DLD1 (cell line): ENCODE data around the gene REEP3.

Experiments
- in situ Hi-C: cut with HindIII; loops from 2 replicates; pipeline ENCODE4 v1.10.0; 2017; ENCODE audit warnings: low sequenced_read_pairs

The REEP3 gene

DNA sequence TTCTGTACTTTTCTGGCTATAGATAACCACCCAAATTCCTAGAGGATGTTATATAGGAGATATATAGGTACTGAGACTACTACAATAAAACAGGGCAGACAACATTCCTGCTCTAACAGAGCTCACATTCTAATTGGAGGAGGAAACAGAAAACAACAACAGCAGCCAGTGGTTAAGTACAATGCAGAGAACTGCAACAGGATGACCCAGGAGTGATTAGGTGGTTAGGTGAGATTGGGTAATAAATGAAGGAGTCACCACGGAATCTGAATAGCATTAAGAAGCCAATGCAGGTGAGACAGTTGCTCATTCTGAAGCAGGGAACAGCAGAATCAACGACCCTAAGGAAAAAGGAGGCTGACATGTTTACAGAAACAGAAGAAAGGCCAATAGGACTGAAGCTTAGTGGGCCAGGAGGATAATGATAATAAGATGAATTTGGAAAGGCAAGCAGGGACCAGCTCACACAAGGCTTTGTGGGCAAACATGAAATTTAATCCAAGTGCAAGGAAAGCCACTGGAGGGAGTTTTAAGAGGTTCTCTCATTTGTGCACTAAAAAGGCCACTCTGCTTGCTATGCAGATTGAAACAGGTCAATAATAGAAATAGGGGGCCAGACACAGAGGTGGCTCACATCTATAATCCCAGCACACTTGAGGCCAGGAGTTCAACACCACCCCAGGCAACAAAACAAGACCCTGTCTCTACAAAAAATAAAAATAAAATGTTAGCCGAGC, 16.9 kb upstream of the REEP3 start:
- in situ Hi-C loops: no loop called here

DNA sequence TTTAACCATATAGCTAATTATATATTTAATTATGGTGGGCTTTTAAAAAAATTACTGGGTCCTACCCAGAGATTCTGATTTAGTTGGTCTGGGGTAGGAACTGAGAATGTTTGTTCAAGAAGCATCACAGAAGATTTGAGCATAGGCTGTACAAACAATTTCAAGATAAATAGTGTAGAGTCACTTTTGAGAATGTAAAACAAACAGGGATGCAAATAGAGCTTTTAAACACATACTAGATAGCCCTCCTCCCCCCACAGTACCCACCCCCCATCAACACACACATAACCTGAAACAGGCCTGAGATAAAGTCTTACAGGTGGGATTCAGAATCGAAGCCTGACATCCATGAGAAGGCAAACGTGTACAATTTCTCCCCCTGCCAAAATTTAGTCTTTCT, 15.6 kb upstream of the REEP3 start:
- in situ Hi-C loops: no loop called here

DNA sequence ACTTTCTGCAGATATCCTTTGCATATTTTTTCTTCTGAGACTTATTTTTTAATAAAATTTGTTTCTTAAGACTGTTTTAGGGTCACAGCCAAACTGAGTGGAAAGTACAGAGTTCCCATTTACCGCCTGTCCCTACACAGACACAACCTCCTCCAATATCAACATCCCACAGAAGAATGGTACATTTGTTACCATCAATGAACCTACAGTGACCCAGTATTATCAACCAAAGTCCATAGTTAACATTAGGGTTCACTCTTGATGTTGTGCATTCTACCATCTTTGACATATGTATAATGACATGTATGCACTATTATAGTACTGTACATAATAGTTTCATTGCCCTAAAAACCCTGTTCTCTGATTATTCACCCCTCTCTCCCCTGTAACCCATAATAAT, 14.6 kb upstream of the REEP3 start:
- in situ Hi-C loops: no loop called here

DNA sequence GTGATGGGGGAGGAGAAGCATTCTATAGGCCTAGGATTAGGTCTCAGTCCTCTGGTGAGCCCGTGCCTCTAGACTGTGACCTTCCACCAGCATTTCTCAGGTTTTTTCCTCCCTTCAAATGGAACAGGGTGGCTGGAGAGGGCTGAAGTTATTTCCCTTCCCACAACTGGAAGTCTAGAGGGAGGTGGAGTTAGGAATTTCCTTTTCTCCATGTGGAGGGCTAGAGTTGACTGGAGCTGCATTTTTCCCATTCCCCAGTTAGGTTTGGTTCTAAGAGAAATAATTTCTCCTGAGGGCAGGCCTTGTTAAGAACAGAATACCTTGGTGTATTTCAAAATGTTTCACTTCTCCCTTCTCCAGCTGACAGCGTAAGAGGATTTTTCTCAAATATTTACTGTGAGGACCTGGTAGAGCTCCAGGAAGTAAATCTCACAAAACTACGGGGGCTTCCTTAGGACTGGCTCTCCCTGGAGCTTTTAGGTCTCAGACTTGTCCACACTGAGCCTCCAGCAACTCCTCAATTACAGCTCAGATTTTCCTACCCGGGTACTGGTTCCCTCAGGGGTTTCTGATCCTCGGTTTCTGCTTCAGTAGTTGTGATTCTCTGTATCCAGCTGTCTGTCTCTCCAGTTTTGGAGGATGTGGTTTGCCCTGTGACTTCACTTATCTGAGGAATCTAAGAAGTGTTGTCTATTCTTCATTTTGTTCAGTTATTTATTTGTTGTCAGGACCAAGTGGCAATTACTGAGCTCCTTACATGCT, 6.0 kb upstream of the REEP3 start:
- in situ Hi-C loops: no loop called here

DNA sequence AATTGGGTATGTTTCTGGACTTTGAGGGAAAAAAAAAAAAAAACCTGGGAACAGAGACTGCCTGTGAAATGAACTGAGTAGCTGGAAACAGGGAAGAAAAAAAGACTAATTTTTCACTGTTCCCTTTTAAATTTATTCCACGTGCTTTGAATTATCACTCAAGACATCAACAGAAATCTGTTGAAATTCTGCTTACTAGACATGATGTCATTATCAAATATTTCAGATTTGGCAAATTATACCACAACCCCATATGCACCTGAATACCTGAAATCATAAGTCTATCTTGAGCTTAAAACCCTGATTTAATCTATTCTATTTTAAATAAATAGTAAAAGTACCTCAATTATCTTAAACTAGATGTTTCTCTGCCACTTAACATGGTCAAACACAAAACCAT, 5.0 kb upstream of the REEP3 start:
- in situ Hi-C loops: no loop called here

DNA sequence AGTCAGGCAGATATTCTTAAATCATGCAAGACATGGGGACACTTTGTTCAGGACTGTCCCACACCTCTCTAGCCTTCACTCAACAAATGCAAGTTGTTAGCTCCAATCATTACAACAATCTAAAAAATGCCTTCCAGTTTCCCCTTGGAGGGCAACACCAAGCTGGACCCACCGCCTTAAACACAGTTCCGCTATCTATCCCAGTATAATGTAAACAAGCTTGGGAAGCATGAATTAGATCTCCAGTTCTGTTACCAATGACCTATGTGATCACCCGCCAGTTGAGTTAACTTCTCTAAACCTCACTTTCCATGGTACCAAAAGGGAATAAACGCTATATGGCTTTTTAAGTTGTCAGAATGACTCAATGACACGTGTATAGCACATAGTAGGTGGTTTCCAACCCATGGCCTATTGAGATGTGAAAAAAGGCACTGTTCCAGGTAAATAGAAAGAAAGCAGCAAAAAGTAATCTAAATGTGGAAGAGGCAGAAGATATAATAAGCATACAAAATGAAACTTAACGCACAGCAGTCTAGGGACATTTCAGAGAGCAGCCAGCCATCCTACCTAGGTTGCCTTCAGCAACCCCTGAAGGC, 2.4 kb upstream of the REEP3 start:
- in situ Hi-C loops: no loop called here

DNA sequence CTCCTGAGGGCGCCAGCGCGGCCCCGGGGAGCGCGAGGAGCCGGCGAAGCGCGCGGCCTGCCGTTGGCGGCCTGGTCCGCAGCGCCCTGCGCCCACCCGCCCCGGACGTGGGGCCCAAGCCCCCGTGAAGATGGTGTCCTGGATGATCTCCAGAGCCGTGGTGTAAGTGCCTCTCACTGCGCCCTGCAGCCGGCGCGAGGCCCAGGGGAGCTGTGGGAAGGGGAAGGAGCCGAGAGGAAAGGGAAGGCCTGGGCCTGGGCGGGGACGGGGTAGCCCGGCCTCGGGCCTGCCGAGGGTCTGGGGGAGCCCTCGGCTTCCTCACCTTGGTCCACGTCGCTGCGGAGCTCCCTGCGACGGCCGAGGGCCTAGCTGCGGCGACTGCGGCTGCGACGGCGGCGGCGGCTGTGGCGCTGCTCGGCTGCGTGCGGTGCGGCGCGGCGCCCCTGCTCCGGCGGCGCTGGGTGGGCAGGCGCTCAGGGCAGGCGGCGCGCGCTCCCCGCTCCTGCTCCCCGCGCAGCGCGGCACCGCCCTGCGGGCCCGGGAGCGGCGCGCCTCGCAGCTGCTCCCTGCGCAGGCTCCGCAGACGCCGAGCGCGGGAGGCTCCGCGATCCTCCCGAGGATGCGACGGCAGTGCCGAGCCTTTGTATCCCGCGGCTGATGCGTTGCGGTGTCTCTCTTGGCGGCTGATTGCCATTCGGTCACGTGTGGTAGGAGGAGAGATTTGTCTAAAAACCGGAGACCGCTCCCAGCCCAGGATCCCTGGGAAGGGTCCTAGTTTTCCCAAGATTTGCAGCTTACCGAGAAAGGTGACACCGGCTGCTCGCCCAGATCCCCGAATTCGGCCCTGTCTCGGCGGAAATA, 445 bp downstream of the REEP3 start:
- in situ Hi-C loops: no loop called here

DNA sequence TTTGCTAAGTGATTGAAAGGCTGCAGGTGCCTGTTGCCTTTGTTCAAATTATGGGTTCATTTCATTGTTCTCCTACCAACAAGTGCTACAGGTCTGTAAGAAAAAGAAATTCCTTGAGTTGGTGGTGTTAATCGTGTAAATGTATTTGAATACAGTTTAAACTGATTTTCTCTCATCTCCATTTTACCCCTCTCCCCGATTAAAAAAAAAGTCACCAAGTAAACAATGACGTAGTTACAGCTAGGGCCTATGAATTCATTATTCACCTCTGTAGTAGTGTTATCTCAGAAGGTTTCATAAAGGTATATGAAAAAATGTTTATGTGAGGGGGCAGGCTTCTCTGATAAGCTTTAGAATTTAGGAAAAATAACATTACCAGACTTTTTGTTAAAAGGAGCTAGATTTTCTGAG, 1.1 kb downstream of the REEP3 start:
- in situ Hi-C loops: no loop called here

DNA sequence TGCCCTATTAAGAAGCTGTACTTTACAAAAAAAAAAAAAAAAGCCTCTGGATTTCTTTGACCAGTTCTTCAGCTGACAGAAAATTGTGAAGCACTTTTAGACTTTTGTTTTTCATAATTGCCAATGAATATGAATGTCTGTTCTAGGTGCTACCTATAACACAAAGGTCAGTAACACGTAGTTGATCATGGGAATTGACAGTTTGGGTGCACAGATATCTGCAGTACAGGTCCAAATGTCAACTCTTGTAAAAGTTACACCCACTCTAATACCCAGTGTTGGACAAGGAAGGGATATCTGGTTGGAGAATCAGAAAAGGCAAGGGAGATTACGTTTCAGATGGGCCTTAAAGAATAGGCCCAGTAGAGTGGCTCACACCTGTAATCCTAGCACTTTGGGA, 1.8 kb downstream of the REEP3 start:
- in situ Hi-C loops: no loop called here

DNA sequence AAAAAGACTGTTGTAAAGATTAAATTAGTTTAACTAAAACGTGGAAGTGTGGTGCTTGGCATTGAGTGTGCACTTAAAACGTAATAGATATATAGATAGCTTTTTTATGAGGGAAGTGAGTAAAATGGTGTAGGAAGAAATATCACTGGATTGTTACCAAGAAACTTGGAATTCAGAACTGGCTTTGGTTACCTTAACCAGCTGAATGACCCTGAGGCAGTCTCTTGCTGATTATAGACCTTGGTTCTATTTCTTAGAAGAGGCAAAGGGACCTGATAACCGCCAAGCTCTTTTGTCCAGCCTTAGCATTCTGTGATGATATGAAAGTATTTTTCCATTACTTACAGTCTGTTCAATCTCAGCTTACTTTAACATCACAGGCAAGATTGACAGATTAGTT, 3.8 kb downstream of the REEP3 start:
- in situ Hi-C loops: no loop called here

DNA sequence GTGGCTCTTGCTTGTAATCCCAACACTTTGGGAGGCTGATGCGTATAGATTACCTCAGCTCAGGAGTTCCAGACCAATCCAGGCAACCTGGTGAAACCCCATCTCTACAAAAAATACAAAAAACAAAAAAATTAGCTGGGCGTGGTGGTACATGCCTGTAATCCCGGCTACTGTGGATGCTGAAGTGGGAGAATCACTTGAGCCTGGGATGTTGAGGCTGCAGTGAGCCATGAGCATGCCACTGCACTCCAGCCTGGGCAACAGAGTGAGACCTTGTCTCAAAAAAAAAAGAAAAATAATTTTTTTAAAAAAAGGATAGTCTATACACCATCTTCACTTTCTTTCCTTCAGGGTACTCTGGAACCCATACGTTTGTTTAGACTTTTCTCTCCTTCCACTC, 6.2 kb downstream of the REEP3 start:
- in situ Hi-C loops: no loop called here

DNA sequence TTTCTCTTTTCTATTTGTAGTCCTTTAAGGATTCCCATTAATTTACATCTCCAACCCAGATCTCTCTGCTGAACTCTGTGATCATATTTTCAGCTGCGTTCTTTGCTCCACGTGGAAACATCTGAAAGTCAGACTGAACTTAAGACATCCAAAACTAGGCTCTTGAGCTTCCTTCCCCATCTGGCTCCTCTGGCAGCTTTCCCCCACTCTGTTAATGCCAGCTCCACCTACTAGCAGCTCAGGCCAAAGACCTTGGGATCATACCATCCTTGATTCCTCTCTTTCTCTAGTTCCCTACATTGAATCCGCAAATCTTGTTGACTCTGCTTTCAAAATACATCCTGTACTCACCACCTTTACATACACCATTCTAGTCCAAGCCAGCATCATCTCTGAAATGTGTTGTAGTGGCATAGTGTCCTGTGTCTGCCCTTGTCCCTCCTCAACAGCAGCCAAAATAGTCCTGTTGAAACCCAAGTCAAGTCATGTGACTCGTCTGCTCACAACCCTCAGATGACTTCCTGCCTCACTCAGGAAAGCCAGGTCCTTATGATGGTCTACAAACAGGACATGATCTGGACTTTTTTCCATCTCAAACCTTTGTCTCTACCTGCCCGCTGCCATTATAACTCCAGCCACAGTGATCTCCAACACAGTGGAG, 7.0 kb downstream of the REEP3 start:
- in situ Hi-C loops: no loop called here

DNA sequence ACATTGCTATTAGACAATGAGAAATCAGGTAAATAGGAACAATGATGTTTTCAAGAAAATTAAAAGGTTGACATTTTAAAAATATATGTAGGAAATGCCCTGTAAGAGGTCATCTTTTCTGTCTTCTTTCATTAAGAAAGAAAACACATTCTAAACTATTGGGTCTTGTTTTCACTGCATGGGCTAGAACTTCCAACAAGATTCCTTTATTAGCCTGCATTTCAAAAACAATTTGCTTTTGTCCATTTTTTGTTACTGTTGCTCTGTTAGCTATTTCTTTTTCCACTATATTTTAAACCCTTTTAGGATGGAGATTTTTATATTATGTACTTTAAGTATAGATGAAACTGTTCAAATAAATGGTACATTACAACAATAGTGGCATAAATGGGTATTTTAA, 9.2 kb downstream of the REEP3 start:
- in situ Hi-C loops: no loop called here

DNA sequence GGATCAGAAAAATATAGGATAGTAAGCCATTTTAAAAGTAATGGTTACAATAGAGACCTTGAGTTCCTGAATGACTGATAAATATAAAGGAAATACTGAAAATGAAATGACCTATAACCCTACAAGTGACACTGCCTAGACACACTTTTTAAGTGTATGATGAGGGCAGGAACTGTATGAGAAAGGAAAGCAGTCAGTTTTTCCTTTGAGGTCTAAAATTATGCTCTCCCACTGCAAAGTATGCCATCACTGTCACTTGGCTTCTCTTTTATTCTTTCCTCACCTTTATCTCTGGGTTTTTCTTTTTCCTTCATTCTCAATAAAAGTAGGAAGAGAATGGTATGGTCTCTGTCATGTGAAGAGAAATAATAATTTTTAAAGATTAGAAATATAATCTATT, 13.5 kb downstream of the REEP3 start:
- in situ Hi-C loops: no loop called here

DNA sequence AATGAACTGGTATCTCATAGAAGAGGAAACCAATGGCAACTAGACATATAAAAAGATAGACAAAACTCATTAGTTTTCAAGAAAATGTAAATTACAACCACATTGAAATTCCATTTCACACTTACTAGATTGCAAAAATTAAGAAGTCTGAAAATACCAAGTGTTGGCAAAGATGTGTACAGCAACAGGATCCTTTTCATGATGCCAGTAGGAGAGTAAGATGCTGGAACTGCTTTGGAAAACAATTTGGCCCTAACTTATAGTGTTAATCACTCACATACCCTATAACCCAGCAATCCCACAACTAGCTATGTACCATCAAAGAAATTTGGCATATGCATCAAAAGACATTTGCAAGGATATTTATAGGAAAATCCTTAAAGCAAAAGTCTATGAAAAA, 15.5 kb downstream of the REEP3 start:
- in situ Hi-C loops: no loop called here

DNA sequence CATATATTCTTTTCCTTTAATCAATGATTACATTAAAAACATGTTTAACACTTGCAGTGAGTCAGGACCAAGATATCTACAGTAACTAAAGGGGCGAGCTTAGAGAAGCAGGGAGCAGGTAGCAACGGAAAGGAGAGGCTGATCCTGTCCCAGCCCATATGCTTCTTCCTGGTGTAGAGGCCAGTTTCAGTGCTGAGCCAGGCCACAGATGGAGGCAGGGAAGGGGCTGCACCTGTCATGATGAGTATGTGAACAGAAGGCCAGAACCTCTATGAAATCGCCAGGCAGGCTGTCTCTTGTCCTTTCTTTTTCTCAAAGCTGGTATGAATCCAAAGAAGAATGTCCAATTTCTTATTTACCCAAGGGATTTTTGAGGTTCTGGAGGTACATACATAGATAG, 16.3 kb downstream of the REEP3 start:
- in situ Hi-C loops: no loop called here

DNA sequence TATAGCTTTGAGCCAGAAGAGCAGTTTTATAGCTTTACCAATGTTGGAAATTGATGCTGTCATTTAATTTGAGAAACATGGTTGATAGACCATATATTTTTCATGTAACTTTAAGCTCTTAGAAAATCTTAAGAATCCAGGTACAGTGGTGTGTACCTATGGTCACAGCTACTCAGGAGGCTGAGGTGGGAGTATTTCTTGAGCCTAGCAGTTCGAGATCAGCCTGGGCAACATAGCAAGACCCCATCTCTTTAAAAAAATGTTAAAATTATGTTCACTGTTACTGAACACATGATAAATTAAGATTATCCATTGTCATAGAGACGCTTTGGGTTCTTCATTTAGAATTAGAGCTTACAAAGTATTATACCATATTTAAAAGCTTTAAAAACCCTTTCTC, 18.2 kb downstream of the REEP3 start:
- in situ Hi-C loops: no loop called here

DNA sequence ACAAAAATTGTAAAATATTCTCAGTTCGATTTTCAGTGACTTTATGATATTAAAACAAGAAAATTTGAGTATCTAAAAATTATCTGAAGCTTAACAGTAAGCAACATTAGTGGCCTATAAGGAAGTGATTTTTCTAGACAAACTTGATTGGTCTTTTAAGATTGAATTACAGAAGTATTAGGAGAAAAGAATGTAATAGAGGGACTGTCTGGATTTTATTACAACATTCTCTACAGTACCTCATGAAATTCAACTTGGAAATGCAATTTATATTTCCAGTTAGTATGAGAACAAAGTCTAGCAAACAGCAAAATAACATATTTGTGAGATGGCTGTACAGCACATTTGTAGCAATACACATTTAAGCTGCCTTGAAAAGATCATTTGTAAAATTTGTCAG, 18.8 kb downstream of the REEP3 start:
- in situ Hi-C loops: no loop called here

DNA sequence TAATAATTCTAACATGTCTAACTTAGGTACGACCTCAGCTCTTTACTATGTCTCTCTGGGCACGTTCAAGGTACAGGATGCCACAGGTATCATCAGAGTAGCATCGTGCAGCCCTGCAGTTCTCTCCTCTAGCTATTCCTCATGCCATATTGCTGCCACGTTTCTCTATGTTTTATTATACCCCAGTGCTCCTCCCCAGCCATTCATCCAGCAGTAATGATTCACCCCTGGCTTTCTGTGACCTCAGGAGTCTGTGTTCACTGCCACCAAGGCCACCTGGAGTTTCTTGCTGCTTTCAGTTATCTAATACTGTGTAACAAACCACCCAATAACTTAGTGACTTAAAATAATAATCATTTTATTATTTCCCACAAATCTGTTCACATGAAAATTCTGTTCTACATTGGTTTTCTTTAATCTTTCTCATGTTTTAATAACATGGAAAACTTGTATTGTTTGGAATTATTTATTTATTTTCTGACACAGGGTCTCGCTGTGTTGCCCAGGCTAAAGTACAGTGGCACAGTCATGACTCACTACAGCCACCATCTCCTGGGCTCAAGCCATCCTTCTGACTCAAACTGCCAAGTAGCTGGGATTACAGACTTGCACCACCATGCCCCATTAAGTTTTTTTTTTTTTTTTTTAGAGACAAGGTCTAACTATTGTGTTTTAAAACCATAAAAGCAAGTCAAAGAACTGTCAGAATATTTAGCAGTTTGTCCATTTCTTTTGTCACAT, 21.8 kb downstream of the REEP3 start:
- in situ Hi-C loops: no loop called here

DNA sequence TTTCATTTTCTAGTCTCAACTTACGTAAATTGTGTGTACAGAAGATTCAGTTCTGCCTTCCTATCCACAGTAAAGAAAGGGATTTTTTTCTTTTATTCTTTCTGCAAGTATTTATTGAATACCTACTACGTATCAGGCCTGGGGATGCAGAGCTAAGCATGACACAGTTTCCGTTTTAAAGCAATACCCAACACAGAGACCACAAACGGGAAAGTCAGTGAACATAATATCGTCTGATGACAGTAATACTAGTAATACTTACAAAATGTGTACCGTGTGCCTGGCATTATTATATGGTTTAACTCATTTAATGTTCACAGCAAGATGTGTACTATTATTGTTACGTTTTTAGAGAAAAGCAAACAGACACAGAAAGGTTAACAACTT, 22.4 kb downstream of the REEP3 start:
- in situ Hi-C loops: no loop called here
